MM.1S (cell line): Measurements from ENCODE around the gene FAM219B.

Source experiments
- DNase-seq: peaks from one replicate; pipeline ENCODE4 v3.0.0-alpha.2; 2015
- H2AFZ ChIP-seq: fragments of 300-600 bp; sonication (generic); 2 replicates; pipeline ENCODE4 v1.6.0; 2016; ENCODE audit warnings: antibody characterized with exemption, low read length
- H3F3A ChIP-seq: fragments of 300-600 bp; sonication (generic); 2 replicates; pipeline ENCODE4 v1.6.1; 2016; ENCODE audit warnings: mild to moderate bottlenecking, antibody characterized with exemption, low read length, moderate library complexity, mixed read lengths; ENCODE audit not compliant: insufficient read depth
- H3K27ac ChIP-seq: fragments of 300-600 bp; sonication (generic); 2 replicates; pipeline ENCODE4 v1.5.1; 2016; ENCODE audit warnings: mild to moderate bottlenecking, low read length
- H3K27me3 ChIP-seq: fragments of 300-600 bp; sonication (generic); replicated peaks from 2 replicates; pipeline ENCODE4 v1.6.0; 2016; ENCODE audit warnings: low read length; ENCODE audit not compliant: insufficient read depth
- H3K36me3 ChIP-seq: fragments of 300-600 bp; sonication (generic); replicated peaks from 2 replicates; pipeline ENCODE4 v1.6.1; 2016; ENCODE audit warnings: mild to moderate bottlenecking, low read length, mixed read lengths; ENCODE audit not compliant: insufficient read depth
- H3K4me1 ChIP-seq: fragments of 300-600 bp; sonication (generic); 2 replicates; pipeline ENCODE4 v1.6.1; 2016; ENCODE audit warnings: low read length, mixed read lengths
- H3K4me2 ChIP-seq: fragments of 300-600 bp; sonication (generic); 2 replicates; pipeline ENCODE4 v1.6.0; 2016; ENCODE audit warnings: low read depth, low read length
- H3K4me3 ChIP-seq: fragments of 300-600 bp; sonication (generic); 2 replicates; pipeline ENCODE4 v1.5.1; 2016; ENCODE audit warnings: low read length, mixed read lengths
- H3K79me2 ChIP-seq: fragments of 300-600 bp; sonication (generic); 2 replicates; pipeline ENCODE4 v1.6.1; 2016; ENCODE audit warnings: mixed run types, low read length, mixed read lengths
- H3K9ac ChIP-seq: fragments of 300-600 bp; sonication (generic); 2 replicates; pipeline ENCODE4 v1.6.1; 2016; ENCODE audit warnings: low read length, mixed read lengths
- H3K9me2 ChIP-seq: fragments of 300-600 bp; sonication (generic); replicated peaks from 2 replicates; pipeline ENCODE4 v1.6.1; 2016; ENCODE audit warnings: mild to moderate bottlenecking, low read length, mixed read lengths; ENCODE audit not compliant: insufficient read depth
- H3K9me3 ChIP-seq: fragments of 300-600 bp; sonication (generic); replicated peaks from 2 replicates; pipeline ENCODE4 v1.6.1; 2016; ENCODE audit warnings: mild to moderate bottlenecking, low read length, mixed read lengths; ENCODE audit not compliant: insufficient read depth
- H4K20me1 ChIP-seq: fragments of 300-600 bp; sonication (generic); 2 replicates; pipeline ENCODE4 v1.6.1; 2016; ENCODE audit warnings: mild to moderate bottlenecking, low read length, moderate library complexity, mixed read lengths; ENCODE audit not compliant: insufficient read depth
- CTCF ChIP-seq: fragments of 300-600 bp; sonication (generic); IDR thresholded peaks from 2 replicates; pipeline ENCODE4 v1.5.1; 2016; ENCODE audit warnings: antibody characterized with exemption, low read length, mixed read lengths
- EZH2 ChIP-seq: fragments of 300-600 bp; sonication (generic); optimal IDR thresholded peaks from 2 replicates; pipeline ENCODE3; 2017; ENCODE audit warnings: low read depth, mild to moderate bottlenecking, antibody characterized with exemption, low read length, mixed read lengths
- EZH2phosphoT487 ChIP-seq: fragments of 300-600 bp; sonication (generic); IDR thresholded peaks from 2 replicates; pipeline ENCODE4 v1.6.1; 2018; ENCODE audit warnings: antibody characterized with exemption, low read length

The FAM219B gene

GRCh38 chr15:74903676-74904075 lies 3.0 kb downstream of the FAM219B start:
- Histone ChIP-seq H3K27me3 (no peaks in the 10 kb centered on the region), H3K9me2 (no peaks in the 10 kb centered on the region), H2AFZ (no peak overlapping the region), H3K4me3 (no peak overlapping the region), H4K20me1 (no peaks in the 10 kb centered on the region), H3K9ac (no peak overlapping the region), H3K4me1 (peaks cover 4% of the 10 kb centered on the region; the same call in 1 of the 2 replicates), H3K36me3 (peaks cover 3% of the 10 kb centered on the region; the same call in 1 of the 2 replicates), H3F3A (0 out of 2 replicates have a peak, but pooled peaks cover 13% of the 10 kb centered on the region), H3K27ac (no peak overlapping the region), H3K9me3 (no peaks in the 10 kb centered on the region), H3K79me2 (peaks cover 26% of the 10 kb centered on the region), H3K4me2 (no peak overlapping the region)
- no peak for DNase-seq
- TF ChIP-seq CTCF (no peak), EZH2 (no peak), EZH2phosphoT487 (no peak)

GRCh38 chr15:74902295-74903075 lies 4.2 kb downstream of the FAM219B start:
- Histone ChIP-seq H2AFZ (no peak overlapping the region), H3K27me3 (no peaks in the 10 kb centered on the region), H3K9ac (no peak overlapping the region), H4K20me1 (no peaks in the 10 kb centered on the region), H3F3A (0 out of 2 replicates have a peak, but pooled peaks cover 10% of the 10 kb centered on the region), H3K79me2 (peaks cover 26% of the 10 kb centered on the region), H3K27ac (no peak overlapping the region), H3K36me3 (peaks cover 3% of the 10 kb centered on the region; the same call in 1 of the 2 replicates), H3K9me3 (no peaks in the 10 kb centered on the region), H3K4me1 (peaks cover 4% of the 10 kb centered on the region; the same call in 1 of the 2 replicates), H3K4me3 (no peak overlapping the region), H3K4me2 (no peak overlapping the region), H3K9me2 (no peaks in the 10 kb centered on the region)
- TF ChIP-seq EZH2phosphoT487 = no peak
- no peak for TF ChIP-seq CTCF
- TF ChIP-seq EZH2 = no peak
- DNase-seq = no peak

DNA sequence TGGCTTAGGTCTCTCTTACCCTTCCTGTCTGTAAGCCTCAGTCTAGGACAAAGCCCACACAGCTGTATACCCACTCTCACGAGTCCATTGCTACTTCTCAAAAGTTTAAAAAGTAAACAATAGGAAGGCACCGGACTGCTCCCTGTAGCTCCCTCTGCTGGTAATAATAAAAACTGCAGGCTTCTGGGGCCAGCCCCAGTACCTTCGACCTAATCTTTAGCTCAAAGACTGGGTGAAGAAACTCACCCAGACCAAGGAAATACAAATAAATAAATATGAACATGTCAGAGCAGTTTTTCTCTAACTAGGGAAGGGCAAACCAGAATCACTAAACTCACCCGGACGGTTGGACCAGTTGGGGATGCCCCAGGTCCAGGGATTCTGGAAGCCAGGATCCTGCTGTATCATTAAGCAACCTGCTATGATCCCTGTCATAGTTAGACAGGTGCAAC lies 5.0 kb downstream of the FAM219B start:
- H3K36me3 ChIP-seq = peaks cover 3% of the 10 kb centered on the region; the same call in 1 of the 2 replicates
- H3K4me1 ChIP-seq = peaks cover 4% of the 10 kb centered on the region; the same call in 1 of the 2 replicates
- no peaks in the 10 kb centered on the region for H4K20me1 ChIP-seq
- no peaks in the 10 kb centered on the region for H3K27me3 ChIP-seq
- no peak for TF ChIP-seq EZH2
- peak; percentile 94 for TF ChIP-seq CTCF
- no peaks in the 10 kb centered on the region for H3K9me3 ChIP-seq
- peaks cover 26% of the 10 kb centered on the region for H3K79me2 ChIP-seq
- no peak overlapping the region for H3K4me3 ChIP-seq
- DNase-seq = peak; percentile 66
- H2AFZ ChIP-seq = no peak overlapping the region
- H3K4me2 ChIP-seq = no peak overlapping the region
- no peak overlapping the region for H3K9ac ChIP-seq
- H3F3A ChIP-seq = 0 out of 2 replicates have a peak, but pooled peaks cover 9% of the 10 kb centered on the region
- H3K9me2 ChIP-seq = no peaks in the 10 kb centered on the region
- H3K27ac ChIP-seq = no peak overlapping the region
